HPDE6-E6E7 (cell line): ENCODE results near the gene GET3.
"Not testable (repeated sequence)": the region's sequence is repeated elsewhere in the genome, so short reads cannot be mapped to it uniquely, and the experiment has no call there.

Experiments
- DNase-seq: peaks from one replicate; pipeline ENCODE4 v3.0.0; 2011; ENCODE audit warnings: missing footprints; ENCODE audit errors: extremely low spot score

Gene GET3

GRCh38 chr19:12715929-12716328 is 21.4 kb upstream of the GET3 start:
- no peak for DNase-seq

GRCh38 chr19:12720296-12720695 is 17.0 kb upstream of the GET3 start:
- DNase-seq: no peak

- DNase-seq: no peak
Observed at GRCh38 chr19:12720851-12721655, 16.2 kb upstream of the GET3 start.

- peak; percentile 62 for DNase-seq
Observed at GRCh38 chr19:12721656-12722565, 15.4 kb upstream of the GET3 start.

GRCh38 chr19:12722566-12723380 is 14.5 kb upstream of the GET3 start:
- peak; percentile 97 for DNase-seq

- no peak for DNase-seq
Observed at GRCh38 chr19:12723381-12723640, 14.0 kb upstream of the GET3 start.

GRCh38 chr19:12723641-12724426 is 13.5 kb upstream of the GET3 start, which contains the start of gene TNPO2:
Gene TNPO2, minus strand, starts transcription at chr19:12723932. Its CDS starts 2,955 bp downstream, at chr19:12720977.
- peak; percentile 63 for DNase-seq

GRCh38 chr19:12725612-12726011 is 11.7 kb upstream of the GET3 start:
- not testable (repeated sequence) for DNase-seq

GRCh38 chr19:12726988-12727316 is 10.3 kb upstream of the GET3 start:
- no peak for DNase-seq

GRCh38 chr19:12727745-12728433 is 9.4 kb upstream of the GET3 start:
- DNase-seq: no peak

- no peak for DNase-seq
Observed at GRCh38 chr19:12730064-12730463, 7.2 kb upstream of the GET3 start.

GRCh38 chr19:12731337-12731736 is 6.0 kb upstream of the GET3 start:
- no peak for DNase-seq

GRCh38 chr19:12733369-12734214 is 3.7 kb upstream of the GET3 start:
- no peak for DNase-seq

GRCh38 chr19:12737835-12738351 is 596 bp downstream of the GET3 start:
- DNase-seq: no peak

- DNase-seq: no peak
Observed at GRCh38 chr19:12745166-12745897, 8.0 kb downstream of the GET3 start.

GRCh38 chr19:12748489-12748888 is 11.2 kb downstream of the GET3 start:
- DNase-seq: no peak

GRCh38 chr19:12749938-12750521 is 12.7 kb downstream of the GET3 start:
- DNase-seq: no peak

GRCh38 chr19:12750851-12751250 is 13.6 kb downstream of the GET3 start:
- DNase-seq: no peak

- no peak for DNase-seq
Observed at GRCh38 chr19:12751635-12752034, 14.3 kb downstream of the GET3 start, which contains the start of gene BEST2. Gene BEST2, plus strand, starts transcription at chr19:12751791. Its CDS starts 802 bp downstream, at chr19:12752593.
